ENCODE measurements around the gene ZDHHC7. TPM values are rescaled to one million over a fixed set of nuclear protein-coding genes. Genes with fewer than 3 reads are reported as not detected.

ZDHHC7 gene
- polyA plus RNA-seq, 1 donor: 31.5 TPM

- peak; percentile 75 for DNase-seq
Measured at GRCh38 chr16:84933774-84934631, 77.3 kb downstream of the ZDHHC7 start.

GRCh38 chr16:84932681-84933080 lies 78.7 kb downstream of the ZDHHC7 start:
- no peak for DNase-seq

GRCh38 chr16:84931506-84931905 lies 79.8 kb downstream of the ZDHHC7 start:
- DNase-seq: no peak

GRCh38 chr16:84931107-84931494 lies 80.2 kb downstream of the ZDHHC7 start:
- no peak for DNase-seq

GRCh38 chr16:84930298-84931106 lies 80.8 kb downstream of the ZDHHC7 start:
- no peak for DNase-seq

GRCh38 chr16:84929421-84930297 lies 81.7 kb downstream of the ZDHHC7 start:
- no peak for DNase-seq

- peak; percentile 70 for DNase-seq
Measured at GRCh38 chr16:84928679-84929420, 82.5 kb downstream of the ZDHHC7 start.

- no peak for DNase-seq
Measured at GRCh38 chr16:84927621-84928591, 83.4 kb downstream of the ZDHHC7 start.

GRCh38 chr16:84926462-84926861 lies 84.9 kb downstream of the ZDHHC7 start:
- DNase-seq: no peak

- no peak for DNase-seq
Measured at GRCh38 chr16:84925773-84926372, 85.5 kb downstream of the ZDHHC7 start.

- DNase-seq: no peak
Measured at GRCh38 chr16:84925092-84925772, 86.1 kb downstream of the ZDHHC7 start.

- DNase-seq: peak; percentile 81
Measured at GRCh38 chr16:84924331-84925091, 86.8 kb downstream of the ZDHHC7 start.

Other genes starting within 250 kb of the ZDHHC7 start
- gene CRISPLD2, start 191.6 kb downstream of the ZDHHC7 start, polyA plus RNA-seq (ENCODE audit: insufficient read length): 6.2 TPM
- gene KIAA0513, start 16.3 kb upstream of the ZDHHC7 start, polyA plus RNA-seq (ENCODE audit: insufficient read length): 1.6 TPM
- not detected for gene CIBAR2, start 100.9 kb upstream of the ZDHHC7 start, polyA plus RNA-seq (ENCODE audit: insufficient read length)

All from hindlimb muscle (tissue), 1 donor.